ENCODE data around the gene RNPC3. TPM values are rescaled to one million over a fixed set of nuclear protein-coding genes. Genes with fewer than 3 reads are reported as not detected.
A peak's percentile ranks its signal among the peaks of the same experiment; 100 is the strongest.

The RNPC3 gene
- total and polyA plus RNA-seq, 2 experiments from 2014 or later, result 4.4 to 8.1 TPM

DNA sequence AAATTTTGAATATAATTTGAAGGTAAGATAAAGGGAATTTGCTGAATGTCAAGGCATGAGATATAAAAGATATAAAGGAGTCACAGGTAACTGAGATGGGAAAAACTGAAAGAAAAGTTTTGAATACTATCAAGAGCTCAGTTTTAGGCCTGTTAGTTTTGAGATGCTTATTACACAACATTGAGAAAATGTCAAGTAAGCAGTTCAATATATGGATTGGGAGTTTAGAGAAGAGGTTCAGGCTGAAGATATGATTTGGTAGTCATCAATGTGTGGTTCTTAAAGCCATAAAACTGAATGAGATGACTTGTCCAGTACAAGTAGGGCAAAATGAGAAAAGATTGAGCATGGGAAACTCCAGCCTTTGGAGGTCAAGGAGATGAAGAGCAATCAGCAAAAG, 4.7 kb upstream of the RNPC3 start:
- TF ChIP-seq EZH2 (IDR thresholded peaks at IDR 0.05; ENCODE audit: insufficient read depth, poor library complexity, severe bottlenecking) (no peak), EZH2phosphoT487 (IDR thresholded peaks at IDR 0.05; ENCODE audit: insufficient read depth, low read depth) (no peak)
- H3K4me3 ChIP-seq, result no peak overlapping the region
- no peaks in the 10 kb centered on the region for H3K9me2 ChIP-seq (ENCODE audit: insufficient read depth)
- no peaks in the 10 kb centered on the region for H3K36me3 ChIP-seq (ENCODE audit: low read depth)
- H3K4me2 ChIP-seq (ENCODE audit: unreplicated experiment), result no peak overlapping the region
- H3K9me3 ChIP-seq (ENCODE audit: low read depth), result no peaks in the 10 kb centered on the region
- H3K9ac ChIP-seq, result no peak overlapping the region
- no peaks in the 10 kb centered on the region for H3K79me2 ChIP-seq (ENCODE audit: insufficient read depth)
- no peaks in the 10 kb centered on the region for H3K27me3 ChIP-seq (replicated peaks; ENCODE audit: insufficient read depth)
- in situ Hi-C loops (cut with MboI), result no loop called here
- no peak for DNase-seq
- peaks cover 13% of the 10 kb centered on the region for H3F3A ChIP-seq (ENCODE audit: insufficient read depth)
- no peak overlapping the region for H2AFZ ChIP-seq
- no peaks in the 10 kb centered on the region for H4K20me1 ChIP-seq (ENCODE audit: insufficient read depth)
- H3K4me1 ChIP-seq (ENCODE audit: insufficient read depth), result peaks cover 19% of the 10 kb centered on the region
- no peak overlapping the region for H3K27ac ChIP-seq

DNA sequence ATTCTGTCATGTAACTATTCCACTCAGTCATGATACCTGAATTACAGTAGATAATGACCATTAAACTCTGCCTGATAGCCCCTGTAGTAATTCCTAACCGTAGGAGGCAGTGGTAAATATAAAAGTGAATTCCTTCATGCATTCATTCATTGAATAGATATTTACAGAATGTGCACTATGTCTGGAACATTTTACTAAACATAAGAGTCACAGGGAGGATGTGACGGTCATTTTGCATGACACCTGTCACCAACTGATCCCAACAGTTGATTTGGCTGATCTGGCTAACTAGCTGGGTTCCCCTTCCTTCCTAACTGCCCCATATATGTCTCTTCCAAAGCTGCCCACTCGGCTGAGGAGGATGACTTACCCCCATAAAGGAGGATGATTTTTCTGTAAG, 2.2 kb upstream of the RNPC3 start:
- no peaks in the 10 kb centered on the region for H3K9me3 ChIP-seq (ENCODE audit: low read depth)
- peaks cover 22% of the 10 kb centered on the region for H3K79me2 ChIP-seq (ENCODE audit: insufficient read depth)
- H3K9ac ChIP-seq, result no peak overlapping the region
- no peak overlapping the region for H3K4me2 ChIP-seq (ENCODE audit: unreplicated experiment)
- peaks cover 14% of the 10 kb centered on the region for H3K4me1 ChIP-seq (ENCODE audit: insufficient read depth)
- DNase-seq, result no peak
- H3K4me3 ChIP-seq, result no peak overlapping the region
- H4K20me1 ChIP-seq (ENCODE audit: insufficient read depth), result no peaks in the 10 kb centered on the region
- H2AFZ ChIP-seq, result no peak overlapping the region
- 81 to 82% methylated on average over 3 of the region's 3 CpGs for WGBS, 2 experiments (ENCODE audit: low coverage in 1 of 2, low lambda C conversion rate in 2 of 2, missing lambda C conversion rate in 2 of 2)
- TF ChIP-seq EZH2 (IDR thresholded peaks at IDR 0.05; ENCODE audit: insufficient read depth, poor library complexity, severe bottlenecking) (no peak), EZH2phosphoT487 (IDR thresholded peaks at IDR 0.05; ENCODE audit: insufficient read depth, low read depth) (no peak)
- H3K27me3 ChIP-seq (replicated peaks; ENCODE audit: insufficient read depth), result no peaks in the 10 kb centered on the region
- 0 out of 2 replicates have a peak, but pooled peaks cover 7% of the 10 kb centered on the region for H3F3A ChIP-seq (ENCODE audit: insufficient read depth)
- no peak overlapping the region for H3K27ac ChIP-seq
- no peaks in the 10 kb centered on the region for H3K36me3 ChIP-seq (ENCODE audit: low read depth)
- in situ Hi-C loops (cut with MboI), result no loop called here
- H3K9me2 ChIP-seq (ENCODE audit: insufficient read depth), result no peaks in the 10 kb centered on the region

GRCh38 chr1:103525114-103525606, 339 bp upstream of the RNPC3 start:
- TF ChIP-seq EZH2phosphoT487 (IDR thresholded peaks at IDR 0.05; ENCODE audit: insufficient read depth, low read depth) (no peak), EZH2 (IDR thresholded peaks at IDR 0.05; ENCODE audit: insufficient read depth, poor library complexity, severe bottlenecking) (no peak)
- 11 to 28% methylated on average over 6 to 14 of the region's 34 CpGs for WGBS, 2 experiments (ENCODE audit: low coverage in 1 of 2, low lambda C conversion rate in 2 of 2, missing lambda C conversion rate in 2 of 2)
- H3K79me2 ChIP-seq (ENCODE audit: insufficient read depth), result peaks cover 40% of the 10 kb centered on the region
- no peaks in the 10 kb centered on the region for H4K20me1 ChIP-seq (ENCODE audit: insufficient read depth)
- H3K36me3 ChIP-seq (ENCODE audit: low read depth), result no peaks in the 10 kb centered on the region
- no peak overlapping the region for H3K27ac ChIP-seq
- in situ Hi-C loops (cut with MboI), result no loop called here
- H3K27me3 ChIP-seq (replicated peaks; ENCODE audit: insufficient read depth), result no peaks in the 10 kb centered on the region
- no peaks in the 10 kb centered on the region for H3K9me3 ChIP-seq (ENCODE audit: low read depth)
- H3K4me2 ChIP-seq (ENCODE audit: unreplicated experiment), result peak overlapping the region; percentile 74
- H3K9ac ChIP-seq, result 0 out of 2 replicates have a peak overlapping the region, but pooled peaks have one; percentile 41
- peak overlapping the region; percentile 92 for H2AFZ ChIP-seq
- H3K9me2 ChIP-seq (ENCODE audit: insufficient read depth), result no peaks in the 10 kb centered on the region
- peaks cover 14% of the 10 kb centered on the region for H3K4me1 ChIP-seq (ENCODE audit: insufficient read depth)
- 0 out of 2 replicates have a peak, but pooled peaks cover 7% of the 10 kb centered on the region for H3F3A ChIP-seq (ENCODE audit: insufficient read depth)
- peak overlapping the region; percentile 72 for H3K4me3 ChIP-seq
- DNase-seq, result peak; percentile 75

- Histone ChIP-seq H3K36me3 (ENCODE audit: low read depth) (peaks cover 4% of the 10 kb centered on the region; the same call in 1 of the 2 replicates), H3K4me2 (ENCODE audit: unreplicated experiment) (peak overlapping the region; percentile 98), H3K9me3 (ENCODE audit: low read depth) (no peaks in the 10 kb centered on the region), H3F3A (ENCODE audit: insufficient read depth) (0 out of 2 replicates have a peak, but pooled peaks cover 7% of the 10 kb centered on the region), H3K9ac (peak overlapping the region; percentile 95), H3K27me3 (replicated peaks; ENCODE audit: insufficient read depth) (no peaks in the 10 kb centered on the region), H3K27ac (no peak overlapping the region), H4K20me1 (ENCODE audit: insufficient read depth) (no peaks in the 10 kb centered on the region), H3K4me1 (ENCODE audit: insufficient read depth) (peaks cover 14% of the 10 kb centered on the region), H3K79me2 (ENCODE audit: insufficient read depth) (peaks cover 61% of the 10 kb centered on the region), H3K4me3 (peak overlapping the region; percentile 92), H2AFZ (no peak overlapping the region), H3K9me2 (ENCODE audit: insufficient read depth) (no peaks in the 10 kb centered on the region)
- 56 to 59% methylated on average over 2 of the region's 2 CpGs for WGBS, 2 experiments (ENCODE audit: low coverage in 1 of 2, low lambda C conversion rate in 2 of 2, missing lambda C conversion rate in 2 of 2)
- DNase-seq, result no peak
- no peak for TF ChIP-seq EZH2phosphoT487 (IDR thresholded peaks at IDR 0.05; ENCODE audit: insufficient read depth, low read depth)
- no peak for TF ChIP-seq EZH2 (IDR thresholded peaks at IDR 0.05; ENCODE audit: insufficient read depth, poor library complexity, severe bottlenecking)
- in situ Hi-C loops (cut with MboI), result no loop called here
These were observed 1.8 kb downstream of the RNPC3 start for GRCh38 chr1:103527331-103527730.

Data from GM23248 (cell line).